GM21381 (cell line): ENCODE data around the gene INF2.

Experiments
- ATAC-seq: cut with Tn5 transposase; IDR thresholded peaks from one replicate; pipeline ENCODE4 v1.9.1; 2021; ENCODE audit warnings: mild to moderate bottlenecking, moderate library complexity; ENCODE audit not compliant: unreplicated experiment

Gene INF2

GRCh38 chr14:104687601-104688504 is 1.6 kb upstream of the INF2 start:
- ATAC-seq = no peak

- ATAC-seq = no peak
Measured at GRCh38 chr14:104688505-104689108, 811 bp upstream of the INF2 start.

GRCh38 chr14:104689881-104690711 is 678 bp downstream of the INF2 start:
- ATAC-seq = no peak

- ATAC-seq = no peak
Measured at GRCh38 chr14:104690861-104691455, 1.5 kb downstream of the INF2 start.

- ATAC-seq = no peak
Measured at GRCh38 chr14:104691546-104692260, 2.3 kb downstream of the INF2 start.

GRCh38 chr14:104692261-104692938 is 3.0 kb downstream of the INF2 start:
- no peak for ATAC-seq

GRCh38 chr14:104692939-104693315 is 3.5 kb downstream of the INF2 start:
- no peak for ATAC-seq

- ATAC-seq = no peak
Measured at GRCh38 chr14:104693482-104694431, 4.3 kb downstream of the INF2 start.

GRCh38 chr14:104694475-104694950 is 5.1 kb downstream of the INF2 start:
- ATAC-seq = no peak

GRCh38 chr14:104694991-104695659 is 5.7 kb downstream of the INF2 start:
- no peak for ATAC-seq

GRCh38 chr14:104695660-104696000 is 6.2 kb downstream of the INF2 start:
- no peak for ATAC-seq

- no peak for ATAC-seq
Measured at GRCh38 chr14:104696671-104697316, 7.4 kb downstream of the INF2 start.

- ATAC-seq = no peak
Measured at GRCh38 chr14:104697317-104697703, 7.9 kb downstream of the INF2 start.

GRCh38 chr14:104697892-104698583 is 8.6 kb downstream of the INF2 start:
- no peak for ATAC-seq

- no peak for ATAC-seq
Measured at GRCh38 chr14:104698688-104699425, 9.4 kb downstream of the INF2 start.

- no peak for ATAC-seq
Measured at GRCh38 chr14:104699426-104699748, 10.0 kb downstream of the INF2 start.

- no peak for ATAC-seq
Measured at GRCh38 chr14:104700225-104700651, 10.8 kb downstream of the INF2 start.
